ENCODE results near the gene TRUB1.

DNA sequence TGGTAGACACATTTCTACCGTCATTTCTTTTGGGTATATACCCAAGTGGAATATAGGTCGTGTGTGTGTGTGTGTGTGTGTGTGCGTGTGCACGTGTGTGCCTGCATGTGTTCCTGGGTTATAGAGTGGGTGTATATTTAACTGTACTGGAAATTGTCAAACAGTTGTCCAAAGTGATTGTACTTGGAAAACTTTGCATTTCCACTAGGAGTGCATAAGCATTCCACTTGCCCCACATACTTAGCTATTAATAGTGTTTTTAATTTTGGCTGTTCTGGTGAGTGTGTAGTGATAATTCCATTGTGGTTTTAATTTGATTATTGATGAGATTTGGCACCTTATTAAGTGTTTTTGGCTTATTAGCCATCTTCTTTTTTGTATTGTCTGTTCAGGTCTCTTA is 25.9 kb downstream of the TRUB1 start:
- no peak for TF ChIP-seq EZH2phosphoT487 (IDR thresholded peaks at IDR 0.05; ENCODE audit: insufficient read depth, low read depth)
- TF ChIP-seq EZH2 (IDR thresholded peaks at IDR 0.05; ENCODE audit: insufficient read depth, poor library complexity, severe bottlenecking): no peak
